GM12878 (cell line): Measurements from ENCODE around the gene ITM2C. TPM values are rescaled to one million over a fixed set of nuclear protein-coding genes. Genes with fewer than 3 reads are reported as not detected.
A peak's percentile ranks its signal among the peaks of the same experiment; 100 is the strongest.

Experiments
- ATAC-seq: fragments of 200-7000 bp; cut with Tn5 transposase; 3 replicates; pipeline ENCODE4 v1.9.1; 2020; ENCODE audit warnings: mild to moderate bottlenecking, moderate library complexity
- BruUV-seq: library from RNA; stranded (reverse); fragments of 400-500 nt; replicated peaks from 2 replicates; lab custom pipeline; 2021; lab: Mats Ljungman, UMichigan
- CTCF ChIA-PET: fragments of 300-600 bp; sonication (Branson Sonifier 250); formaldehyde crosslinking; extraction: SDS; loops from one replicate; lab custom pipeline; 2021; ENCODE audit warnings: inconsistent platforms; lab: Yijun Ruan, JAX
- POLR2A ChIA-PET: fragments of 350-600 bp; formaldehyde crosslinking; extraction: SDS; loops from one replicate; lab custom pipeline; 2021; ENCODE audit warnings: inconsistent platforms; lab: Charles Lee
- RAD21 ChIA-PET: fragments of 300-600 bp; sonication (Branson Sonifier 250); formaldehyde crosslinking; loops from one replicate; lab custom pipeline; 2023; ENCODE audit warnings: antibody characterized with exemption; ENCODE audit not compliant: unreplicated experiment; lab: Charles Lee
- SMC1A ChIA-PET: fragments of 300-600 bp; sonication (Branson Sonifier 250); formaldehyde crosslinking; loops from one replicate; lab custom pipeline; 2023; ENCODE audit not compliant: unreplicated experiment, uncharacterized antibody; lab: Charles Lee
- DNase-seq: peaks from one replicate; pipeline ENCODE4 v3.0.0-alpha.2; 2011; ENCODE audit warnings: low read depth, low spot score
- FAIRE-seq: peaks from 3 replicates; lab custom pipeline; 2011; peaks lifted over from hg19 to GRCh38; lab: Jason Lieb, UNC
- H2AFZ ChIP-seq: 2 replicates; pipeline ENCODE4 v1.6.0; 2011; ENCODE audit warnings: low read depth, low read length, control low read depth; ENCODE audit not compliant: control insufficient read depth
- H3K27ac ChIP-seq: 2 replicates; pipeline ENCODE4 v1.5.1; 2011; ENCODE audit warnings: control low read depth; ENCODE audit not compliant: control insufficient read depth, insufficient read depth
- H3K27me3 ChIP-seq, 2 experiments: replicated peaks in 1 of 2; 2 replicates each; pipeline versions ENCODE4 v1.6.0 to v1.6.1; 2011; ENCODE audit warnings: low read length in 1 of 2; ENCODE audit not compliant: control insufficient read depth in 2 of 2, insufficient read depth in 2 of 2
- H3K36me3 ChIP-seq, 2 experiments: 2 replicates each; pipeline ENCODE4 v1.5.1; 2011; ENCODE audit warnings: low read length in 1 of 2; ENCODE audit not compliant: control insufficient read depth in 2 of 2, insufficient read depth in 2 of 2
- H3K4me1 ChIP-seq: 2 replicates; pipeline ENCODE4 v1.6.1; 2011; ENCODE audit warnings: mild to moderate bottlenecking, low read length, moderate library complexity, mixed read lengths; ENCODE audit not compliant: control insufficient read depth, insufficient read depth
- H3K4me2 ChIP-seq: 2 replicates; pipeline ENCODE4 v1.6.0; 2011; ENCODE audit warnings: control low read depth; ENCODE audit not compliant: control insufficient read depth, insufficient read depth
- H3K4me3 ChIP-seq: fragments of 200-600 bp; sonication (generic); 2 replicates; pipeline ENCODE4 v1.5.1; 2016
- H3K79me2 ChIP-seq: 2 replicates; pipeline ENCODE4 v1.6.0; 2011; ENCODE audit warnings: low read length; ENCODE audit not compliant: control insufficient read depth, insufficient read depth
- H3K9ac ChIP-seq: 2 replicates; pipeline ENCODE4 v1.8.0; 2011; ENCODE audit warnings: low read length, control low read depth, mixed read lengths; ENCODE audit not compliant: control insufficient read depth, insufficient read depth
- H3K9me3 ChIP-seq: replicated peaks from 3 replicates; pipeline ENCODE4 v1.5.1; 2011; ENCODE audit warnings: mild to moderate bottlenecking, low read length; ENCODE audit not compliant: control insufficient read depth, insufficient read depth
- H4K20me1 ChIP-seq: 2 replicates; pipeline ENCODE4 v1.6.0; 2011; ENCODE audit not compliant: control insufficient read depth, insufficient read depth
- CUX1 ChIP-seq: IDR thresholded peaks from 2 replicates; pipeline ENCODE4 v1.6.1; 2012; ENCODE audit warnings: improper control_type of control experiment, low read depth, low read length; ENCODE audit not compliant: insufficient replicate concordance
- GABPA ChIP-seq: IDR thresholded peaks from 2 replicates; pipeline ENCODE4 v1.6.1; 2014; ENCODE audit warnings: antibody characterized with exemption, low read depth, mild to moderate bottlenecking, inconsistent platforms
- HSF1 ChIP-seq: fragments of 150-350 bp; IDR thresholded peaks from 2 replicates; pipeline ENCODE4 v1.6.1; 2014; ENCODE audit warnings: mild to moderate bottlenecking, low read depth, low read length
- MEF2B ChIP-seq: fragments of 450-650 bp; IDR thresholded peaks from 2 replicates; pipeline ENCODE4 v1.6.1; 2018; ENCODE audit warnings: mild to moderate bottlenecking, moderate library complexity; ENCODE audit not compliant: partially characterized antibody, poor library complexity, severe bottlenecking
- NBN ChIP-seq: fragments of 450-650 bp; IDR thresholded peaks from 2 replicates; pipeline ENCODE4 v1.6.1; 2016
- NRF1 ChIP-seq: conservative IDR thresholded peaks from 2 replicates; pipeline ENCODE4 v1.6.1; 2011; ENCODE audit warnings: mild to moderate bottlenecking, low read depth, low read length, improper control_type of control experiment
- PAX5 ChIP-seq: IDR thresholded peaks from 2 replicates; pipeline ENCODE4 v1.6.1; 2011; ENCODE audit warnings: low read depth, low read length, borderline replicate concordance
- PML ChIP-seq: IDR thresholded peaks from 2 replicates; pipeline ENCODE4 v1.6.1; 2012; ENCODE audit warnings: low read length, inconsistent platforms
- RCOR1 ChIP-seq: conservative IDR thresholded peaks from 2 replicates; pipeline ENCODE4 v1.6.1; 2012; ENCODE audit warnings: low read depth, low read length, improper control_type of control experiment
- SMC3 ChIP-seq: IDR thresholded peaks from 2 replicates; pipeline ENCODE4 v1.6.1; 2011; ENCODE audit warnings: low read length, improper control_type of control experiment, borderline replicate concordance
- ZNF217 ChIP-seq: fragments of 450-650 bp; IDR thresholded peaks from 2 replicates; pipeline ENCODE4 v1.6.1; 2017; ENCODE audit warnings: antibody characterized with exemption, mild to moderate bottlenecking
- ZNF622 ChIP-seq: fragments of 450-650 bp; IDR thresholded peaks from 2 replicates; pipeline ENCODE4 v1.6.1; 2017; ENCODE audit warnings: mild to moderate bottlenecking, inconsistent platforms
- ZZZ3 ChIP-seq: IDR thresholded peaks from 2 replicates; pipeline ENCODE4 v1.6.1; 2011; ENCODE audit warnings: low read depth; ENCODE audit not compliant: control insufficient read depth, insufficient read length
- WGBS: methylation state at CpG from one replicate; pipeline ENCODE4 v1.1.6; 2016; ENCODE audit warnings: low lambda C conversion rate; ENCODE audit not compliant: insufficient replicate concordance, insufficient coverage; ENCODE audit errors: missing lambda C conversion rate; 5-methylcytosine and 5-hydroxymethylcytosine counted together
- in situ Hi-C: fragments of 300-500 bp; cut with MboI; formaldehyde crosslinking; loops from 9 replicates; pipeline ENCODE4 v1.14.3; 2018; ENCODE audit warnings: mixed read lengths
- intact Hi-C: fragments of 100-400 bp; cut with micrococcal nuclease; formaldehyde crosslinking; loops from one replicate; pipeline ENCODE4 v1.14.2; 2022; ENCODE audit not compliant: unreplicated experiment
- polyA plus RNA-seq, 11 experiments: library from polyadenylated mRNA; depleted of rRNA in 4 of 11; unstranded in 6 of 11; stranded (reverse) in 5 of 11; fragments of >200 nt; fragmentation: Nextera tagmentation in 4 of 11; fragmentation: Illumina TruSeq in 1 of 11; extraction: Ambion mirVana in 4 of 11; extraction: Trizol in 1 of 11; gene quantifications; 1 replicate in 1 of 11; 2 replicates in 10 of 11; pipeline versions ENCODE4 v1.2.1 to v1.2.3, GENCODE V29; 2011 to 2016; ENCODE audit warnings: inconsistent platforms in 2 of 11, missing spikeins in 2 of 11, low read depth in 1 of 11
- total RNA-seq, 4 experiments: library from RNA; depleted of rRNA in 3 of 4; stranded (reverse); fragments of >200 nt in 3 of 4; fragmentation: Illumina TruSeq in 1 of 4; extraction: Trizol in 1 of 4; gene quantifications; 2 replicates each; pipeline versions ENCODE4 v1.2.1 to v1.2.3, GENCODE V29; 2013 to 2021

ITM2C gene
- total and polyA plus RNA-seq, 10 of the 15 experiments (the other 5 are each of a cell fraction or from before 2014, with no cell fraction given), result 5.4 to 195 (median 149) TPM

GRCh38 chr2:230902180-230902899 is 37.6 kb downstream of the ITM2C start:
- 15% methylated on average over 8 of the region's 8 CpGs for WGBS
- CTCF ChIA-PET, result interaction anchor here (0.5 to 10.1 kb wide), 21 partner anchors 9 to 556 kb away, joined by 3 to 198 read pairs (median 4); partner anchors contain the start of genes GPR55 and SPATA3
- peak; percentile 99 for FAIRE-seq
- Histone ChIP-seq H3K4me2 (no peak overlapping the region), H3K9me3 (no peaks in the 10 kb centered on the region), H3K36me3 (peaks cover 6 to 13% of the 10 kb centered on the region in 2 experiments; a peak in 2 of 4 replicates), H2AFZ (peak overlapping the region; percentile 46), H3K4me3 (no peak overlapping the region), H3K9ac (no peak overlapping the region), H3K4me1 (peaks cover 14% of the 10 kb centered on the region), H4K20me1 (no peaks in the 10 kb centered on the region), H3K79me2 (no peaks in the 10 kb centered on the region), H3K27ac (no peak overlapping the region), H3K27me3 (no peaks in the 10 kb centered on the region)
- POLR2A ChIA-PET, result interaction anchor here (0.6 to 1.9 kb wide), 5 partner anchors 22 to 85 kb away, joined by 3 to 8 read pairs (median 3); no protein-coding TSS in a partner anchor
- ATAC-seq, result peak; percentile 94
- intact Hi-C loops (loop anchor here (1.0 to 5.0 kb wide), 5 partner anchors 23 to 154 kb away; partner anchors contain the start of genes GPR55 and PSMD1), in situ Hi-C loops (loop anchor here (5.0 kb wide), 2 partner anchors 85 to 150 kb away; no protein-coding TSS in a partner anchor)
- RAD21 ChIA-PET, result interaction anchor here (0.6 to 8.3 kb wide), 10 partner anchors 11 to 151 kb away, joined by 3 to 99 read pairs (median 6); partner anchors contain the start of gene GPR55
- BruUV-seq, result no TSS peak
- no peak for DNase-seq
- SMC1A ChIA-PET, result interaction anchor here (0.6 to 10.6 kb wide), 14 partner anchors 10 to 341 kb away, joined by 3 to 122 read pairs (median 4); partner anchors contain the start of genes GPR55 and PSMD1
- TF ChIP-seq ZNF217, result no peak
- no peak for TF ChIP-seq MEF2B
- no peak for TF ChIP-seq ZNF622
- TF ChIP-seq PML, result 0 out of 2 replicates have a peak, but pooled peaks have one; percentile 25
- no peak for TF ChIP-seq NBN
- no peak for TF ChIP-seq HSF1
- TF ChIP-seq SMC3, result peak; percentile 98
- TF ChIP-seq RCOR1, result no peak
- TF ChIP-seq ZZZ3, result no peak
- no peak for TF ChIP-seq NRF1
- TF ChIP-seq CUX1, result no peak
- no peak for TF ChIP-seq PAX5
- TF ChIP-seq GABPA, result no peak; the same call in 1 of the 2 replicates
